ENCODE data around the gene ALX4.

ALX4 gene

GRCh38 chr11:44320289-44320973 lies 10.5 kb upstream of the ALX4 start:
- H3K79me2 ChIP-seq (ENCODE audit: low read length) = no peaks in the 10 kb centered on the region
- no peak overlapping the region for H3K4me2 ChIP-seq (ENCODE audit: low read length)
- H3K4me1 ChIP-seq (ENCODE audit: low read length) = no peaks in the 10 kb centered on the region
- peaks cover 41% of the 10 kb centered on the region for H3K27me3 ChIP-seq (ENCODE audit: low read depth, low read length)
- no peaks in the 10 kb centered on the region for H3K36me3 ChIP-seq (replicated peaks; ENCODE audit: low read depth, low read length)
- H4K20me1 ChIP-seq (ENCODE audit: insufficient read depth, low read length) = no peaks in the 10 kb centered on the region; the same call in 1 of the 2 replicates
- H3K4me3 ChIP-seq (ENCODE audit: low read length) = no peak overlapping the region
- no peak overlapping the region for H2AFZ ChIP-seq (ENCODE audit: low read depth, low read length)
- H3K27ac ChIP-seq (ENCODE audit: low read length) = no peak overlapping the region
- TF ChIP-seq CTCF (IDR thresholded peaks at IDR 0.05; ENCODE audit: low read depth, low read length) (no peak), EZH2phosphoT487 (IDR thresholded peaks at IDR 0.05; ENCODE audit: low read depth) (no peak)
- no peaks in the 10 kb centered on the region for H3K9me3 ChIP-seq (ENCODE audit: insufficient read depth, low read length)
- H3K9ac ChIP-seq (ENCODE audit: low read length) = no peak overlapping the region

- H3K4me3 ChIP-seq (ENCODE audit: low read length) = no peak overlapping the region
- H3K79me2 ChIP-seq (ENCODE audit: low read length) = no peaks in the 10 kb centered on the region
- TF ChIP-seq EZH2phosphoT487 (IDR thresholded peaks at IDR 0.05; ENCODE audit: low read depth) = no peak
- no peak for TF ChIP-seq CTCF (IDR thresholded peaks at IDR 0.05; ENCODE audit: low read depth, low read length)
- peaks cover 36% of the 10 kb centered on the region for H3K27me3 ChIP-seq (ENCODE audit: low read depth, low read length)
- no peak overlapping the region for H3K4me2 ChIP-seq (ENCODE audit: low read length)
- H3K9ac ChIP-seq (ENCODE audit: low read length) = no peak overlapping the region
- H2AFZ ChIP-seq (ENCODE audit: low read depth, low read length) = no peak overlapping the region
- H3K36me3 ChIP-seq (replicated peaks; ENCODE audit: low read depth, low read length) = no peaks in the 10 kb centered on the region
- H4K20me1 ChIP-seq (ENCODE audit: insufficient read depth, low read length) = no peaks in the 10 kb centered on the region; the same call in 1 of the 2 replicates
- no peaks in the 10 kb centered on the region for H3K9me3 ChIP-seq (ENCODE audit: insufficient read depth, low read length)
- no peak overlapping the region for H3K27ac ChIP-seq (ENCODE audit: low read length)
- no peaks in the 10 kb centered on the region for H3K4me1 ChIP-seq (ENCODE audit: low read length)
Observed at GRCh38 chr11:44319552-44320288, 9.8 kb upstream of the ALX4 start.

GRCh38 chr11:44319170-44319551 lies 9.2 kb upstream of the ALX4 start:
- no peaks in the 10 kb centered on the region; the same call in 1 of the 2 replicates for H4K20me1 ChIP-seq (ENCODE audit: insufficient read depth, low read length)
- no peaks in the 10 kb centered on the region for H3K4me1 ChIP-seq (ENCODE audit: low read length)
- no peak overlapping the region for H3K4me2 ChIP-seq (ENCODE audit: low read length)
- no peaks in the 10 kb centered on the region for H3K36me3 ChIP-seq (replicated peaks; ENCODE audit: low read depth, low read length)
- TF ChIP-seq CTCF (IDR thresholded peaks at IDR 0.05; ENCODE audit: low read depth, low read length) = no peak
- TF ChIP-seq EZH2phosphoT487 (IDR thresholded peaks at IDR 0.05; ENCODE audit: low read depth) = no peak
- H3K79me2 ChIP-seq (ENCODE audit: low read length) = no peaks in the 10 kb centered on the region
- H3K9ac ChIP-seq (ENCODE audit: low read length) = no peak overlapping the region
- no peak overlapping the region for H3K4me3 ChIP-seq (ENCODE audit: low read length)
- H3K9me3 ChIP-seq (ENCODE audit: insufficient read depth, low read length) = no peaks in the 10 kb centered on the region
- no peak overlapping the region for H2AFZ ChIP-seq (ENCODE audit: low read depth, low read length)
- H3K27ac ChIP-seq (ENCODE audit: low read length) = no peak overlapping the region
- H3K27me3 ChIP-seq (ENCODE audit: low read depth, low read length) = peaks cover 36% of the 10 kb centered on the region

DNA sequence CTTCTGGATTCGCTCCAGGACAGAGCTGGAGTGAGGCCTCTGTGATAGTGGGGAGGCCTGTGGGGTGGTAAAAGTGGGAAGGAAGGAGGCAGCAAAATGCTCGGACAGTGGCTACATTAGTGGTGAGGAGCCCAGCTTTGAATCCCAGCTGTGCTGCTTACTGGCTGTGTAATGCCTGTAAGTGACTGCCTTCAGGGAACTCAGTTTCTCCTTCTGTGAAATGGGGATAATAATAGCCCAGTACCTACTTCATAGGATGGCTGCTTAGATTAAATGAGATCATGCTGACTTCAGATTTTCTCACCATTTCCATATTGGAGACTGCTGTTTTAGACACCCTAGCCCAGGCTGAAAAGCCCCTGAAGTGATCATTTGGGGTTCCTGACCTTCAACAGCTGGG lies 8.4 kb upstream of the ALX4 start:
- TF ChIP-seq EZH2phosphoT487 (IDR thresholded peaks at IDR 0.05; ENCODE audit: low read depth) (no peak), CTCF (IDR thresholded peaks at IDR 0.05; ENCODE audit: low read depth, low read length) (no peak)
- H3K4me2 ChIP-seq (ENCODE audit: low read length) = no peak overlapping the region
- no peaks in the 10 kb centered on the region for H3K79me2 ChIP-seq (ENCODE audit: low read length)
- H3K4me3 ChIP-seq (ENCODE audit: low read length) = no peak overlapping the region
- H3K27me3 ChIP-seq (ENCODE audit: low read depth, low read length) = peaks cover 30% of the 10 kb centered on the region
- no peaks in the 10 kb centered on the region for H3K36me3 ChIP-seq (replicated peaks; ENCODE audit: low read depth, low read length)
- H3K9me3 ChIP-seq (ENCODE audit: insufficient read depth, low read length) = no peaks in the 10 kb centered on the region
- no peak overlapping the region for H2AFZ ChIP-seq (ENCODE audit: low read depth, low read length)
- no peak overlapping the region for H3K27ac ChIP-seq (ENCODE audit: low read length)
- no peaks in the 10 kb centered on the region for H4K20me1 ChIP-seq (ENCODE audit: insufficient read depth, low read length)
- no peaks in the 10 kb centered on the region for H3K4me1 ChIP-seq (ENCODE audit: low read length)
- no peak overlapping the region for H3K9ac ChIP-seq (ENCODE audit: low read length)
